ENCODE results near the gene NPFFR2.
"Not testable (repeated sequence)": the region's sequence is repeated elsewhere in the genome, so short reads cannot be mapped to it uniquely, and the experiment has no call there.

The NPFFR2 gene

GRCh38 chr4:72111863-72112262, 80.1 kb downstream of the NPFFR2 start:
- no peak for DNase-seq (ENCODE audit: low read depth)

- DNase-seq (ENCODE audit: low read depth): no peak
Observed at GRCh38 chr4:72112514-72113156, 80.8 kb downstream of the NPFFR2 start.

- no peak for DNase-seq (ENCODE audit: low read depth)
Observed at GRCh38 chr4:72118017-72118416, 86.2 kb downstream of the NPFFR2 start.

GRCh38 chr4:72119946-72120345, 88.1 kb downstream of the NPFFR2 start:
- no peak for DNase-seq (ENCODE audit: low read depth)

GRCh38 chr4:72128741-72129140, 96.9 kb downstream of the NPFFR2 start:
- no peak for DNase-seq (ENCODE audit: low read depth)

- no peak for DNase-seq (ENCODE audit: low read depth)
Observed at GRCh38 chr4:72136429-72136828, 104.6 kb downstream of the NPFFR2 start.

- not testable (repeated sequence) for DNase-seq (ENCODE audit: low read depth)
Observed at GRCh38 chr4:72139997-72140396, 108.2 kb downstream of the NPFFR2 start.

- no peak for DNase-seq (ENCODE audit: low read depth)
Observed at GRCh38 chr4:72144241-72144640, 112.4 kb downstream of the NPFFR2 start.

GRCh38 chr4:72152731-72153130, 120.9 kb downstream of the NPFFR2 start:
- DNase-seq (ENCODE audit: low read depth): no peak

- not testable (repeated sequence) for DNase-seq (ENCODE audit: low read depth)
Observed at GRCh38 chr4:72153634-72154033, 121.8 kb downstream of the NPFFR2 start.

- DNase-seq (ENCODE audit: low read depth): not testable (repeated sequence)
Observed at GRCh38 chr4:72169285-72169684, 137.5 kb downstream of the NPFFR2 start.

- no peak for DNase-seq (ENCODE audit: low read depth)
Observed at GRCh38 chr4:72169861-72170260, 138.1 kb downstream of the NPFFR2 start.

GRCh38 chr4:72171761-72172160, 140.0 kb downstream of the NPFFR2 start:
- DNase-seq (ENCODE audit: low read depth): no peak

GRCh38 chr4:72179342-72179741, 147.5 kb downstream of the NPFFR2 start:
- no peak for DNase-seq (ENCODE audit: low read depth)

GRCh38 chr4:72186714-72187113, 154.9 kb downstream of the NPFFR2 start:
- DNase-seq (ENCODE audit: low read depth): no peak

GRCh38 chr4:72194046-72194445, 162.2 kb downstream of the NPFFR2 start:
- no peak for DNase-seq (ENCODE audit: low read depth)

- DNase-seq (ENCODE audit: low read depth): no peak
Observed at GRCh38 chr4:72194453-72194852, 162.7 kb downstream of the NPFFR2 start.
